SU-DHL-6 (cell line): ENCODE data around the gene PRICKLE2.

Experiments used
- EZH2phosphoT487 ChIP-seq: fragments of 200-600 bp; sonication (generic), shearing (Covaris generic); conservative IDR thresholded peaks from 2 replicates; pipeline ENCODE4 v1.6.1; 2018; ENCODE audit warnings: mild to moderate bottlenecking, antibody characterized with exemption, low read length, moderate library complexity, mixed read lengths
- TF ChIP-seq, protein P1 (sequence below): fragments of 200-600 bp; sonication (generic); IDR thresholded peaks from one replicate; pipeline ENCODE4 v1.5.1; 2017; ENCODE audit warnings: antibody characterized with exemption, mild to moderate bottlenecking, low read length, moderate library complexity; ENCODE audit not compliant: insufficient read depth, poor library complexity, severe bottlenecking

GRCh38 chr3:64150623-64151207, 74.6 kb downstream of the PRICKLE2 start:
- TF ChIP-seq, protein P1, sequence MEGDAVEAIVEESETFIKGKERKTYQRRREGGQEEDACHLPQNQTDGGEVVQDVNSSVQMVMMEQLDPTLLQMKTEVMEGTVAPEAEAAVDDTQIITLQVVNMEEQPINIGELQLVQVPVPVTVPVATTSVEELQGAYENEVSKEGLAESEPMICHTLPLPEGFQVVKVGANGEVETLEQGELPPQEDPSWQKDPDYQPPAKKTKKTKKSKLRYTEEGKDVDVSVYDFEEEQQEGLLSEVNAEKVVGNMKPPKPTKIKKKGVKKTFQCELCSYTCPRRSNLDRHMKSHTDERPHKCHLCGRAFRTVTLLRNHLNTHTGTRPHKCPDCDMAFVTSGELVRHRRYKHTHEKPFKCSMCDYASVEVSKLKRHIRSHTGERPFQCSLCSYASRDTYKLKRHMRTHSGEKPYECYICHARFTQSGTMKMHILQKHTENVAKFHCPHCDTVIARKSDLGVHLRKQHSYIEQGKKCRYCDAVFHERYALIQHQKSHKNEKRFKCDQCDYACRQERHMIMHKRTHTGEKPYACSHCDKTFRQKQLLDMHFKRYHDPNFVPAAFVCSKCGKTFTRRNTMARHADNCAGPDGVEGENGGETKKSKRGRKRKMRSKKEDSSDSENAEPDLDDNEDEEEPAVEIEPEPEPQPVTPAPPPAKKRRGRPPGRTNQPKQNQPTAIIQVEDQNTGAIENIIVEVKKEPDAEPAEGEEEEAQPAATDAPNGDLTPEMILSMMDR: no peak
- TF ChIP-seq EZH2phosphoT487: no peak
